NOMO-1 (cell line): Measurements from ENCODE around the gene FZR1.
A peak's percentile ranks its signal among the peaks of the same experiment; 100 is the strongest.

ENCODE experiments used
- DNase-seq, 2 experiments: peaks; one replicate each; lab custom pipeline; 2025; ENCODE audit not compliant: unreplicated experiment in 2 of 2; lab: John Stamatoyannopoulos, UW

Gene FZR1

DNA sequence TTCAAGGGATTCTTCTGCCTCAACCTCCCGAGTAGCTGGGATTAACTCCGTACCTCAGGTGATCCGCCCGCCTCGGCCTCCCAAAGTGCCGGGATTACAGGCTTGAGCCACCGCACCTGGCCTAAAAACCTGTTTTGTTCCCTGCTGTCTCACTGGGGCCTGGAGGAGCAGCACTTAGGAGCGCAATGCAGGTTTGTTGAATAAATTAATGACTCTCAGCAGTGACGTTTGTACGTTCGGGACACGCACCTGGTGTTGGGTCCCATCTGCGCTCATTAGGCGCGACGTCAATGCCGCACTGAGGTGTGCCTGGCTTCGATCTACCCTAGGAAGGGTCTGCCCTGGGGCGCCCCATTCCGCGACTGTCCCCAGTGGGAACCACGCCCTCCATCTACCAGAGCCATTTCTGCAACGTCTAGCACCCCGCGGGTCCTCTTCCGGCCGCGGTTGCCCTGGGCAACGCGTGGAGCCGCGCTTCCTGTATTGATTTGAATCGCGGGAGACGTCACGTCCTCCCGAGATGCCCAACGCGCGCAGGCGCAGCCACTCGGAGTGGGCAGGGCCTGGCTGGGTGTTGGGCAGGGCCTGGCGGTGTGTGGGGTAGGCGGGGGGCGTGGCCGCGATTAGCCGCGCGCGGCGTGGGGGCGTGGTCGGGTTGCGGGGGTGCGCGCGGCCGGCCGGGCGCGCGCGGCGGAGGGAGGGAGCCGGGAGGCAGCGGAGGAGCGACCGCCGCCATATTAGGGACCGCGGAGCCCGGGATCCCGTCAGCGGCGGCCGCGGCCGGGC lies at the start of gene FZR1:
FZR1 (plus strand) TSS at position 714 of the 786 bp plus-strand sequence. CDS start 16,679 bp downstream, outside the sequence.
- DNase-seq, result peak; percentile 94 to 98

DNA sequence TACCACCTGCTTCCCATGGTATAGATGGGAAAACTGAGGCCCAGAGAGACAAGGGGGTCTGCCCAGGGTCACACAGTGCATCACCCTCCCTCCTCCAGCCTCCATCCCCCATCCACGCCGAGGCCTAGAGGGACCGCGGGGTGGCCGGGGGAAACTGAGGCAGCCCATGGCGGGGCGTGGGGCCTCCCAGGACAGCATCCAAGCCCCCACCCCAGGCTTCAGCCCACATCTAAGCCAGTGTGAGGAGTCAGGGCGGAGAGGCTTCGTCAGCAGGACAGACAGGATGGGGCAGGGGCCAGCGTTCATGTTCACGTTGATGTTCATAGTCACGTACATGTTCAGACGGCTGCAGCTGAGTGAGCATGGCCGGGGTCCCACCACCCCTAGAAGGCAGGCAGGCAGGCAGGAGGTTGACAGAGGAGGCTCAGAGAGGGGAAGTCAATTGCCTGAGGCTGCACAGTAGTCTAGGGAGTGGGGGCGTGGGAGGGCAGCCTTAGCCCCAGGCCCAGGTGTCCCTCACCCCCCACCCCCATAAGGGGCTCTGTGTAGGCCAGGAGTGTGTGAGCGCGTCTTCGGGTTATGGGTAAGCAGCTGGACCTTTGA lies 49.1 kb upstream of the FZR1 start:
- DNase-seq, result no peak

DNA sequence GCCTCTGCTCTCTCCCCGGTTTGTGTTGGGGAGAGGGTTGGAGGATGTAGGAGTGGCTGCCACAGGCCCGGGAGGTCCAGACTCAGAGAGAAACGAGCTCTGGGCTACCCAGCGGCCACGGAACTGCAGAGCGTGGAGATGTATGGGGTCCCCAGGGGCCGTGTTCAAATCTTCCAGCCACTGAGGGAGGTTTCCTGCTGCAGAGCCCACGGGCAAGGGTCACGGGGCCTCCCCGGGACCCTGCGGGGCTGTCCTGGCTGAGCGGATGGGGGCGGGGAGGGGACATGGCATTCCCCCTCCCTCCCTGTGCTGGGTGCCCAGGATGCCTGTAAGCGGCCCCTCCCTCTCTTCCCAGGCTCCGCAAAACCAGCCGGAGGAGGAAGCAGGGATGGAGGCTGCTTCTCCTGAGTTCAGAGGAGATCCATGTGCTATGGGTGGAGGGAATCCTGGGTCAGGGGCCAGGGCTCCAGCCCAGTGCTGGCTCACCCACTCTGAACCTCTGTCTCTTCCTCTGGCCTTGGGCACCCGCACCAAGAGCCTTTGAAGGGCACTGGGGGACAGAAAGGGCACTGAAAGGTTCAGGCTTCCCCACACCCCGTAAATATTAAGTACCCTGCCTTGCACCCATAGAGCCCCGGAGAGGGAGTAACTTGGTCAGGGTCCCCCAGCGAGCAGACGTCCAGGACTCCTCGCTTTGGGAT lies 48.4 kb upstream of the FZR1 start:
- no peak for DNase-seq

DNA sequence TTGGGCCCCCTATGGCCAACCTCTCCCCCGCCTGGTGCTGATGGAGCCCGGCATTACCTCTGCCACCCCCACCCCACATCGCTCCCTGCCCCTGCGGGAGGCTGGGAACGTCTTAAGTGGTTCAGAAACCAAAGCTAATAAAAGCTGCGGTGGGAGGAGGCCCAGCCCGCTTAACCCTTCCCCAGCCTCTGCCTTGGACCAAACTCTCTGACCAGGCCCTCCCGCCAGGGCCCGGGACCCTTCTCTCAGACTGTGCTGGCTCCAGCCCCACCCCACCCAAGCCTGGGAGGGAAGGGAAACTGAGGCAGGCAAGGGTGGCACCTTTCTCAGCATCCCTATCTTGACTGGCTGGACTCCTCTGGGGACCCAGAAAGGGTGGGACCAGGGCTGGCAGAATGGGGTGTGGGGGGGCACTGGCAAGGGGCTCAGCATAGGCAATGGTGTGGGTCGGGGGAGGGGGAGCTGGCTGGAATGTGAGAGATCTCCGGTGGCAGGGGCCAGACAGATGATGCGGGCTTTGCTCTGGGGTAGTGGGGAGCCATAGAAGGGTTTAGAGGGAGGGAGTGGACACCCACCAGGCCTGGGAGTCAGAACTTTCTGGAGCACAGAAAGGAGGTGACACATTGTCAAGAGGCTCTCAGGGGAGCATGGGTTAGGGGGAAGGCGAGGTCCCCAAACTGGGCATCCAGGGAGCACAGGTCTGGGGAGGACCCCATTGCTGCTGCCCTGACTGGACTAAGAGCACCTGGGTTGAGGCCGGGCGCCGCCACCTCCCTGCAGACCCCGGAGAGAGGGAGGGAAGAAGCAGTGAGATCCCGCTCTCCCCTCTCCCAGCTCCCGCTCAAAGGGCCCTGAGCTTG lies 47.7 kb upstream of the FZR1 start:
- DNase-seq, result no peak

DNA sequence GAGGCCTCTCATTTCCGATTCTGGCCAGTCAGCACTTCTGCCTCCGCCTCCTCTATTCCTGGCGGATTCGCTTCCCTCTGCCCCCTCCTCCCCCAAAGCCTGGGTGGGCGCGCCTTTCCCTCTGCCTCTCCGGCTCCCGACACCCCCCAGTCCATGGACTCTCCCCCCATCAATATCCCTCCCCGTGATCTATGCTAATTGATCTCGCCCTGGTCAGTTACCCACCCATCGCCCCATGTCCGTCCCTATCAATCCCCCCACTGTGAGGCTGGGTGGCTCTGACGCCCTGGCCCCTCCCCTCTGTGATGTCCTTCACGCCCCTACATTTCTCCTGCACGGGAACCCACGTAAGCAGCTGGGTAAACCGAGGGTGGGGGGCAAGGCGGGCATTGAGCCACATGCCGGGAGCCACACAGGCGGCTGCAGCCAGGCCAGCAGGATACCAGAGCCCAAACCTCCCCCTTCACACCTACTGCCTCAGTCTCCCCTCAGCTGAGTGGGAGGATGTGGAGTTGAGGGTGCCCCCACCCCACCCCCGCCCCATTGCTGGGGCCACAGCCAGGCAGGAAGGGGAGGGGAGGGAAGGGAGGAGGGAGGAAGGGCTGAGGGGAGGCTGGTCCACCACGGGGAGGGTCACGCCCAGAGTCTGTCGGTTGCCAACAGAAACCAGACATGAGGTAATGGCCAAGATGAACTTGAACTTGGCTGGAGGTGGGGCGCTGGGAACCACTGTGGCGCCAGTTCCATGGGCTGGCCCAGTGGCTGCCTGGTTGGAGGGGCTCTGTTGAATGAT lies 46.8 kb upstream of the FZR1 start:
- DNase-seq, result no peak

DNA sequence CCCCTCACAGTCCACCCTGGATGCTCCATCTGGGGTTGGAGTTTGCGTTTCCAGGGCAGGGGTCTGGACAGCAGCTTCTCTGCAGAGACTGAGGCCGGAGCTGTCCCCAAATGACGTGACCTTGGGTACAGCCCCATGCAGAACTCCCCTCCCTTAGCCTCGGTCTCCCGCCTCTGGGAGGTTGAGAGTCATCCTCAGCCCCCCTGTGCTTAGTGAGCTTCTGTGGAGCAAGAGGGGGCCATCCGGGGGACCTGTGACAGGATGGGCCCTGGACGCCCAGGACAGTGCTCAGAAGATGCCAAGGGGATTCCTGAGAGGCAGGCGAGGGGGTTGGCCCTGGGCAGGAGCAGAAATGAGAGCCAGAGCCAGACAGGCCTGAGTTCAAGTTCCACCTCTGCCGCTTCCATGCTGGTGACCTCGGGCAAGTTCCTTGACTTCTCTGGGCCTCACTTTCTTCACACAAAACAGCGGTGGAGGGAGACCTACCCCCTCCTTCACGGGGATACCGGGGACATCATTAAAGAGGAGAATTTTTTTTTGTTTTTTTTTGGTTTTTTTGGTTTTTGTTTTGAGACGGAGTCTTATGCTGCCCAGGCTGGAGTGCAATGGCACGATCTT lies 46.0 kb upstream of the FZR1 start:
- no peak for DNase-seq

DNA sequence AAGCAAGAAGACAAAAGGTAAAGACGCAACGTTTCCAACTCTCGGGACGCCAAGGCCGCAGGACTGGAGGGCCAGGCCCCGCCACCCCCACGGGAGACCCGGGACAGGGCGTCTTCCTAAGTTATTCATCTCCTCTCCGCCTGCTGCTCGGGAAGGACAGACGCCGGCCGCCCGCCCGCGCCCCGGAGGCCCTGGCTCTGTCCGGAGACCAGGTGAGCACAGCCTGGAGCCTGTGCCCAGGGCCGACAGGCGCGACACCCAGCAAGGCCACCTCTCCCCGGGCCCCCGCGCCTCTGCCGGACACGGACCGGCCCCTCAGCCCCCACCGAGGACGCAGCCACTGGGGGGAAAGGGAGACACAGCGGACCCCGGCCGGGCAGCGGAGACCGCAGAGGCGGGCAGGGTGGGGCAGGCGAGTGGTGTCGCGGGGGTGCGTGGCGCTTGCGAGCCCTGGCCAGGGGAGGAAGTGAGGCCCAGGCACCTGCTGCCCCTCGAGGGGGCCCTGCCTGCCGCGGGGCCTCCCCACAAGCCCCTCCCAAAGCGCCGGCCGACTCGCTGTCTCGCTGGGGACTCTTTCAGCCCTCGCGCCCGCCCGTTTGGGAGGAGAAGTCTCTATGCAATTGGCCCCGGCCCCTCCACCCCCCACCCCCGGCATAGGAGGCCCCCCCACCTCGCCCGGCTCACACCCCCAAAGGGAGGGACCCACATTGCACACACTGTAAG lies 43.0 kb upstream of the FZR1 start:
- DNase-seq, result no peak

DNA sequence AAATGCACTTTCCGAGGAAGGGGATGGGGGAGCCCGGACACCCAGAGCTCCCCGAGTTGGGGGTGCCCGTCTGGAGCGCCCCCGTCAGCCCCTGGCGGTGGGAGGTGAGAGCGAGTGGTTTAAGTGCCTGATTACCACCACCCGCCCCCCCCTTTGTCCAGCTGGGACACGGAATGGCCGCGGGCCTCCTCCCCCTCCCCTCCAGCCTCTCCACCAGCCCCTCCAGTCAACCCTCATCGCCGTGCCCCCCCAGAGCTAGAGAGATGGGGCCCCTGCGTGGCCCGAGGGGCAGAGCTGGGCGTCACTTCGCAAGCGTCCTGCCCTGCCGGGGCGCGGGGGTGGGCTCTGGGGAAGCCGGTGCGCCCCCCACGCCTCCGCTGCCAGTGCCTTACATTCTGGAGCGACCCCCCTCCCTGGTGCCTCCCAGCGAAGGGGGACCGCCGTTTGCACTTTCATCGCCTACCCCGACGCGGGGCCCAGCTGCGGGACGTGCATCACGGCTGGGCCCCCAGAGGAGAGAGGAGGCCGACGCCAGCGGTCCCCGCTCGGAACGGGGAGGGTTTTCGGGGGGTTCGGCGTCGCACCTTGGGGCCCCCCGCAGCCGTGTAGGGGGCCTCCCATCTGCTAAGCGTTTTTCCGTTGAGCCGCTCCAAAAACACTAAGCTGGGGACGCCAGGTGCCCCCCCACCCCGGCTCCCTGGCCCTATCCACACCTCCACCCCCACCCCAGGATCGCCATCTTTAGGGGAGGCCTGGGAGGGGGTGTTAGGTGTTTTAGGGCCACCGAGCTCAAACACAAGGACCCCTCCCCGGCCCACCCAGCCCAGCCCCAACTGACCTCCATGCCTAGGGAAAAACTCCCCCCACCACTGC lies 42.2 kb upstream of the FZR1 start:
- no peak for DNase-seq

DNA sequence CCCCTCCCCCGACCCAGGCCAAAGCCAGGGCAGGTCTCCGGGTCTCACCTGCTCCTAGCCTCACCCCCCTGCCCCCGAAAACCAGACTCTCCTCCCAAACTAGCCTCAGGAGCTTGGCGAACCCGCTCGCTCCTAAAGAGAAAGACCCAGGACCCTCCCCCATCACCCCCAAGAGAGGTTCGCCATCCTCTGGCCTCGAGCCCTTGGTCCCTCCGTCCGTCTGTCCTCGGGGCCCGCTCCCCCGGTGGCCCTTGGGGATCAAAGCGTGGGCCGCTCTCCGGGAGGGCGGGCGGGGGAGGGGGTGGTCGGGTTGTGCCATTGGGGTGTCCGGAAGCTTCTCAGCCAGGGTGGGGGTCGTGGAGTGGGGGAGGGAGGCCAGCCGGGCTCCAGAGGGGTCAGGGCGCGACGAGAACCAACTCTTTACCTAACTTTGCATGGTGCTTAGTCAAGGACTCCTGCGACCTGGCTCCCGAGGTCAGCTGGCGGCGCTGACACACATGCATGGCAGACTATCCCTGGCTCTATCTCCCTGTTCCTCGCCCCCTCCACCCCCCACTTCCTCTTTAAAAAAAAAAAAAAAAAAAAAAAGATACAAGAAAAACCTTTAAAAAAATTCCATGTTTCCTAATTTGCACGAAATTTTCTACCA lies 41.4 kb upstream of the FZR1 start:
- no peak for DNase-seq

DNA sequence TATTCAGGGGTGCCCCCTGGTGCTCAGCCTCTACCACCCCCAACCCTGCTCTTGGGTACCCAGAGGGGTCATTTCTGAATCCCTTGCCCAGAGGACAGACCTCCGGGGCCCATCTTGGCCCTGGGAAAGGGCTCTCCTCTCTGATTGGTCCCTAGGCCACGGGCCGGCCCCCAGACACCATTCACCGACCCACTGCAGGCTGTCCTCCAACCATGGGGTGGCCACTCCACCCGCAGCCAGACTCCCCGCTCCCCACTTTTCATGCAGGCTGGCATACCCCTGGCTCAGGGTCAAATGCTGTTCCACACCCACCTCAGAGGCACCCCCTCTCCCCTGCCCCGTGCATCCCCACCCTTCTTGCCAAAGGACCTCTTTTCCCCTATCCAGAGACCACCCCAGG lies 40.6 kb upstream of the FZR1 start:
- no peak for DNase-seq

DNA sequence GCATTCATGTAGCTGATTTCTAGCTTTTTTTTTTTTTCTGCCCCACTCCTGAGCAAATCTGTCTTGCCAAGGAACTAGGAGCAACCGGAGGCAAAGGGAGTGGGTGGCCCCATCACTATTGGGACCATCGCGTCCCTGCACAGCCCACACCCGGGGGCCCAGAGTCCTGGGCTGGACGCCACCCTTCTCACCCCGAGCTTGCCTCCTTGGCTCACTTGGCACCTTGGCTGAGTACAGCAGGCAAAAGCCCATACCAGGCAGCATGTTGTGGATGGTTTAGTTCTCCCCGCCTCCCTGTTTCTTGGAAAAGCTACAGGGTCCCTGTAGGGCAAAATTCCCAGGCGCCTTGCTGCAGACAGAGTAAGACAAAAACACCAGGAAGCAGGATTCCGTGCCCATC lies 39.5 kb upstream of the FZR1 start:
- DNase-seq, result no peak

DNA sequence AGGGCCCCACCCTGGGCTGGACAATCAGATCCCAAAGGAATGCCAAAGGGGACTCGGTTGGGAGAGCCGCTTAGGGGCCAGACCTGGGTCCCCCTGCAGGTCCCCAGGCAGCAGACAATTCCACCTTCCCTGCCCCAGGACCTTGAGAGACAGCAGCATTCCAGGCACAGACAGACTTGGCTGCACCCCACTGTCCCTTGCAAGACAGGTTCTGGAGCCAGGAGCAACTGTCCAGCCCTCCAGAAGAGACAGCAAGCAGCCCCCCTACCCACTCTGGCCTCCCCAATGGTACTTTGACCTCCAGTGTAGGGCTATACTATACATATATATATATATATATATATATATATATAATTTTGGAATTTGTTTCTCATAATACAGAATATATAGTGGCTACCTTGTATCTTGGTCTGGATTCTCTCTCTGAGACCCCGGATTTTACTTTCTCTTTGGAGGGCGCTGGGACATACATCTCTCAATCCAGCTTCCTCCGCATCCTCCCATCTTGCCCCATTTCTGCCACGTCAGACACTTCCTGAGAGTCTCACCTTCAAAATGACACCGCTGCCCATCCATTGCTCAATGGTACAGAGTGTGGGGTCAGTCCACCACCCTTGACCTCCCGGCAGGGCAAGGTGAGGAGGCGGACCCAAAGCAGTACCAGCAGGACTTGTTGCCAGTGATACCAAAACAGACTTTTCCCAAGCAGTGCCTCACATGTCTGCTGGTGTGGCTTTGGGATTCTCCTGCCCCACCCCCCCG lies 38.5 kb upstream of the FZR1 start:
- DNase-seq, result no peak

DNA sequence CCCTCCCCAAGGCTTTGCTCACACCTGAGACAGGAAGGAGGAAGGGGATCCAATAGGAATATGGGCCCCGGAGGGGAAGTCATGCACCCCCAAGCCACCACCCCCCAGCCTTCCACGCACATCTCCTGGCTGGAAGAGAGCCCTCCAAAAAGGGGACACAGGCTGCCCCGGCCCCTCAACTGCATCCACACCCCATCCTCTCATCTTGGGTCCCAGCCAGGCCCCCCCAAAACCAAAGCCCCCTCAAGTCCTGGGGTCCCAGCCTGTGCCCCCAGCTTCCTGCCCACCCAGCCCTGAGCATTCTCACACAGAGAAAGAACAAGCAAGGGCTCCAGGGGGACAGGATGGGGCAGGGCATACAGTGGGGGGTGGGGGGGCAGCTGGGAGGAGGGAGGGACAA lies 37.9 kb upstream of the FZR1 start:
- no peak for DNase-seq

DNA sequence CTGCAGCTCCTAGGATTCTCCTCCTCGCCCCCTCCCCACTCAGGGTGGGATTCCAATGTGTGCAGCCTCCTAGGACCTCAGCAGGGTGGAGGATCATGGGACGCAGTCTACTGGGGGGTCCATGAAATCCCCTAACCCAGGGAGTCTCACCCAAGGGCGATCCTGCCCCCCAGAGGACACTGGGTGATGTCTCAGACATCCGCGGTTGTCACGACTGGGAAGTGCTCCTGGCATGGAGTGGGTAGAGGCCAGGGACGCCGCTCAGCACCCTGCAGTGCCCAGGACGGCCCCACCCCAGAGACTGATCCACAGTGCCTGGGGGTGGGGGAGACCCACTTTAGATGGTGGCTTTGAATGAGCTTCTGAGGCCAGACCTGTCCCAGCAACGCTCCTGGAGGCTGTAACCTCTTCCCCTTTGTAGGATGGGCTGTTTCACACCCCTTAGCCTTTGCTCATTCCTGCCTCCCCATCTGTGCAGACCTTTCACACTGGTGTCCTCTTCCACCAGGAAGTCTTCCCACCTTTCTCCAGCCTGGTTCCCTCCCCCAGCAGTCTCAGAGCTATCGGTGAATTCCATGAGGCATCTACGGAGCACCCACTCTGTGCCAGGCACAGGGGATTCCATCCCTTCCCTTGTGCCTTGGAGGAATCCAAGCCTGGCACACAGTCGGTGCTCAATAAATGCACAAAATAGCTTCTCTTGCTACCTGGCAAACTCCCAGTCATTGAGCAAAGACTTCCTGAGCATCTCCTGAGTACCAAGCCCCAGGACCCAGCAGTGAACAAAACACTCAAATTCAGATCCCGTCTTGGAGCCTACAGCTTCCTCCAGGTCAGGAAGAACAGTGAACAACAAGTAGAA lies 36.2 kb upstream of the FZR1 start:
- no peak for DNase-seq

DNA sequence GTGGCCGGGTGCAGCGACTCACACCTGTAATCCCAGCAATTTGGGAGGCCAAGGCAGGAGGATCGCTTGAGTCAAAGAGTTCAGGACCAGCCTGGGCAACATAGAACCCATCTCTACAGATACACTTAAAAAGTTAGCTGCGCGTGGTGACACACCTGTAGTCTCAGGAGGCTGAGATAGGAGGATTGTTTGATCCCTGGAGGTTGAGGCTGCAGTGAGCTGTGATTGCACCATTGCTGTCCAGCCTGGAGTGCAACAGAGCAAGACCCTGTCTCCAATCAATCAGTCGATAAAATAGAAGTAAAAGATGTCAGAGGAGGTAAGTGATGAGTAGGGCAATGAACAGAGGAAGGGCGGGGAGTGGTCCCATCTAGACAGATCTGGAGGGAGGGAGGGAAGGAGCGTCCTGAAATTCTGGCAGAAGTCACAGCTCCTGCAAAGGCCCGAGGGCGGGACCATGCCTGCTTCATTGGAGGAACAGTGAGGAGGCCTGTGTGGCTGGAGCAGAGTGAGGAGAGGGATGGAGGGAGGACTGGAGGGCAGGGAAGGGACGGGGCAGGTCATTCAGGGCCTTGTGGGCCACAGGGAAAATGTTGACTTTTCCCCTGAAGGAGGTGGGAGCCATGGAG lies 35.5 kb upstream of the FZR1 start:
- DNase-seq, result no peak
